Erythroblast (primary cell): ENCODE measurements around the gene MARK3.

Source experiments
- GATA1 ChIP-seq: IDR thresholded peaks from 2 replicates; pipeline ENCODE4 v1.6.1; 2011; ENCODE audit warnings: low read depth, mild to moderate bottlenecking, control low read depth, low read length, moderate library complexity
- POLR2A ChIP-seq: IDR thresholded peaks from 2 replicates; pipeline ENCODE4 v1.6.1; 2011; ENCODE audit warnings: mild to moderate bottlenecking, low read length

- TF ChIP-seq POLR2A (no peak), GATA1 (no peak)
Observed at GRCh38 chr14:103501041-103501870, 116.0 kb downstream of the MARK3 start.
